NCI-H2081 treated with DMSO at 0.1 percent for 48 hours (cell line): ENCODE measurements around the gene RGS7BP.
"Not testable (repeated sequence)": the region's sequence is repeated elsewhere in the genome, so short reads cannot be mapped to it uniquely, and the experiment has no call there.

Experiments used
- DNase-seq: peaks from one replicate; lab custom pipeline; 2025; lab: John Stamatoyannopoulos, UW

The RGS7BP gene

DNA sequence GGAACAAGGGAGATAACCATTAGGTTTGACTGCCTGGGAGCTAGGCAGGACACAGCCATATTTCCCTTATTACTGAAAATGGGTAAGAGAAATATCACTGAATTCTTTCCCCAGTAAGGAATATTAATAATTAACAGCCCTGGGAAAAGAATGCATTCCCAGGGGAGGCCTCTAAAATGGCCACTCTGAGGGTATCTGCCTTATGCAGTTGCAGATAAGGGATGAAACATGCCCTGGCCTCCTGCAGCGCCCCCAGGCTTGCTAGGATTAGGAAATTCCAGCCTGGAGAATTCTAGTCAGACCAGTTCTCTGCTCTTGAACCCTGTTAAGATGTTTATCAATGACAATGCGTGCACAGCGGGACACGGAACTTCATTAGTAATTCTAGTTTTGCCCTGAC lies 52.8 kb downstream of the RGS7BP start:
- DNase-seq, result not testable (repeated sequence)

DNA sequence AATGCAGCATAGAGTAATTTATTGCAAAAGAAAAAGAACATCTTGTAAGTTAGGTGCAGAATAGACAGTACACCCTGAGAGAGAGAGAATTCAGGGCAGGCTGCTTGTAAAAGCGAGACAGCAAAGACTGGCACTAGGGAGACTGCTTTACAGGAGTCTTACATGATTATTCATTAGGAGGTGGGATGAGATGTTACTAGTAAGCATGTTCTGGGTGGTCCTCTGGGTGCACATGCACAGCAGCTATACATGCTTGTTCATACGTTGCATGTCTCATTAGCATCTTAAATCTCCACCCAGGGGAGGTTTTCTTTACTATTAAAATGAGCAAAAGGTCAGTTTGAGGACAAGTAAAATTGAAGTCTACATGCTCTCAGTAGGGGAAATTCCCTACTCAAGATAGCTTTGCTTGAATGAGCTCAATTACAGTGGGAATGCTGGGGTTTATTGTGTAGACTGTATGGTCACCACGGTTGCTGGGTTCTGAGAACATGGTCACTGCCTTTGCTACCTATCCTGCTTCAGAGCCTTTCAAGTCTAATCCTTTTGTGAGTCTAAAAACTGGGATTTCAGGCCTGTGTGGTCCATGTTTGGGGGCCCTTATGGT lies 60.6 kb downstream of the RGS7BP start:
- no peak for DNase-seq

DNA sequence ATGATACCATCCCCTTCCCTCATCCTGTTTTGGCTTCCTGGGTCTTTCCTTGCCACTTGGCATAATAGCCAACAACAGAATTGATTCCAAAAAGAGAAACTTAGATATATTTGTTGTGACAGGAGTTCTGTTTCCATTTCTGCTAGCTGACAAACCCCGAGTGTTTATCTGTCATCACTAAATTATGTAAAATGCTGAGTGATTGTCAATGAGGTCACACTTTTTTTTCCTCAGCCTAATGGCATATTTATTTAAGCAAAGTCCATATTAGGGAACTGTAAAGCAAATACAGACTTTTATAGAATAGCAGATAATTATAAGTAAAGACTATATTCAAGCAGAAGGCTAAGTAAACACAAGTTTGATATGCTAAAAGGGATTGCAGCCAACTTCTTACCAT lies 64.0 kb downstream of the RGS7BP start:
- DNase-seq, result peak; percentile 37

DNA sequence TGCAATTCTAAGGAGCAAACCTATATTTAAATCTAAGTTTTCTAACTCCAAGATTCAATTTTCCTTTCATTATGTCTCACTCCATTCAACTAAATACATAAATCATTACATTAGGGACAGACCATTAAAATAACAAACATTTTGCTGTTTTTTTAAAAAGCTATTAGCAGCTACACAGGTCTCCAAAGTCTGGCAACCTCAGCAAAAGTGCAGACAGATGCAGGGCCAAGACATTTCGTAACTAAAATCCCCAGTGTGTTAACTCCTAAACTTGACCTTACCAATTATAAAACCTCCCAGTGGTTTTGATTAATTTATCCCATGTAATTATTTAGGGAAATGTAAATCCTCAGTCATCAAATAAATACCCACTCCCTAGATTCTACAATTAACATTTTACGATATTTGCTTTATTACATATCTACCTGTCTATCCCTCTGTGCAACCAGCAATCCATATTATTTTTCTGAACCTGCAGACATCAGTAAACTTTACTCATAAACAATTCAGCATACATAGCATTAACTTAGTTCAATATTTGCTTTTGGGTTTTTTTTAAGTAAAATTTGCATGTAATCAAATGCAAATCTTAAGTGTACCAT lies 64.7 kb downstream of the RGS7BP start:
- DNase-seq, result no peak

DNA sequence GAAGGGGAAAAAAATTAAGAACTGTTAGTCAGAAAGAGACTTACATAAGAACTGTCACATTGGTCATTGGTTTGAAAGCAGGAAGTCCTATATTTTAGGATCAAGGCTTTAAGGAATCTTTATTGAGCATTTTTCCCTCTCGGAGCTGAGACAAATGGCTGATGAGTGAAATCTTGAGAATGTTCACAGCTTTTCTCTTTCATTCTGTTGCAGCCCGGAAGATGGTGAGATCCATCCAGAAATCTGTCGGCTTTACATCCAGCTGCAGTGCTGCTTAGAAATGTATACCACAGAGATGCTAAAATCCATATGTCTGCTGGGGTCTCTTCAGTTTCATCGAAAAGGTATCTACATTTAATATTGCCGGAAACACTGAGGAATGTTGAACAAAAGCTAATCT lies 69.7 kb downstream of the RGS7BP start:
- DNase-seq, result no peak

DNA sequence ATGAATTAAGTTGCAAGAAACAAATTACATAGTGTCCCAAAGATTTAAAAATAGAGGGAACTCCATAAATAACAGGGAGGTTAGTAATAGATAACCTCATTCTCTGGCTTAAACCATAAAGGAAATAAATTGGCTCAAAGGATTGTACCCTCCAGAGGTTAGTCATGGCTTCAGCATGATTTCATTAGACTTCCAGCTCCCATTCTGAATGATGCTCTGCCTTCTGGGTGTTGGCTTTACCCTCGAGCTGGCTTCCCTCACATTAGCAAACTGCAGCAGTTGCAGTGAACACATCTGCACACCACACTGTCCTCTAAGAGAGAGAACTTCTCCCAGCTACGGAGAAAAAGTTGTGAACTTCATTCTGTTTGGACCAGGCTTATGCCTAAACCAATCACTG lies 70.4 kb downstream of the RGS7BP start:
- no peak for DNase-seq

DNA sequence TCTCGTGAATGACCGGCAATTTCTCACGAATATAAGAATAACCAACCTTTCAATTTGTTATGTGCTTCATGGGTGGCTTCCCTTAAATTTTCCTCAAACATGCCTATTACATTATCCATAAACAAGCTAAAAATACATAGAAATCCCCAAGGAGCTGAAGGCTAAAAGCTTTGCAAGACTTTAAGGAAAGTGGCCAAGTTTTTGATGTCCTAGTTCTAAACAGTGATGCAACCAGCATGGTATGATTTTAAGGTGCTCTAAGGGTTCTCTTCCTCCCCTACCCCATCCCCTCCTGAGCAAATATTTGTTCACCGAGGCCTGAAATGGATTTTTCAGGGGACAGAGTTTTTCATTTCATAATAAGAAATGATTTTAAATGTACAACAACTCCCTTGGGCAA lies 79.8 kb downstream of the RGS7BP start:
- no peak for DNase-seq

DNA sequence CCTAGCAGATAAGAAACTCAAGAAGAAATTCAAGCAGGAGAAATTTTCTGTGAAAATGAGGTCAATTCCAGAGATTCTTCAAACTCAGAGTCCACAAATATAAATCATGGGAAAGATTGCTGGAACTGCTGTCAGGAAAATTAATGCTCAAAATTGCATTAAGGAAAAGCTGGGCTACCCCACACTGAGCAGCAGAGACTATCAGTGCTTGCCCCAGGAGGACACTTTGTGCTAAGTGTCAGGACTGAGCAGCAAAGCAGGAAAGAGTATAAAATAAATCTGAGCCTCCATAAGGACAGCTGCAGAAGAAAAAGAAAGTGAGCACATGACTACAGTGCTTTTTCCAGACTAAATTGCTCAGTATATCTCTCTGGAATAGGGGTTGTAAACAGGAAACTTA lies 81.6 kb downstream of the RGS7BP start:
- no peak for DNase-seq

DNA sequence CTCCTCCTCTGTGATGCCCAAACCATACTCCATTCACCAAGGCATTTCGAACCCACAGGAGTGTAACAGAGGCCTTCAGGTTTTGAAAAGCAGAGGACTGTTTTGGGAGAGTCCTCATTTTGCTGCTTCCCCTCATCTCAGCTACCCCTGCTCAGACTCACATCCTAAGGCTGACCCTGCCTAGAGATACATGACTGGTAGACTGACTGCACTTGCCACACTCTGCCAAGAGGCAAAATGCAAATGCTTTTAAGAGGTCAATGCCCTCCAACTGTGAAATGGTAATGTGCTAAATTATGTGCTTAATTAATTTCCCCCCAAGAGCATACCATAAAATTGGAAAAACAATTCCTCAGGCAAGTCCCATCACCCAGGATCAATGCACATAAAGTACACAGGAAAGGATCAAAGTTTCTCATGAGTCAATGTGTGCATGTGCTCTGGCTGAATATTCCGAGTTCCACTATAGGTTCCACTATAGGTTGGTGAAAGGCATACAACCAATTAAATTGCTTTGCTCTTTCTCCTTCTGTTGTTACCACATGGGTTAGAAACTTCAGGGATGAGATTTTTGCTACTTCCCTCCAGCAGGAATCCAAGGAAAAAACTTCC lies 87.0 kb downstream of the RGS7BP start:
- DNase-seq, result no peak

DNA sequence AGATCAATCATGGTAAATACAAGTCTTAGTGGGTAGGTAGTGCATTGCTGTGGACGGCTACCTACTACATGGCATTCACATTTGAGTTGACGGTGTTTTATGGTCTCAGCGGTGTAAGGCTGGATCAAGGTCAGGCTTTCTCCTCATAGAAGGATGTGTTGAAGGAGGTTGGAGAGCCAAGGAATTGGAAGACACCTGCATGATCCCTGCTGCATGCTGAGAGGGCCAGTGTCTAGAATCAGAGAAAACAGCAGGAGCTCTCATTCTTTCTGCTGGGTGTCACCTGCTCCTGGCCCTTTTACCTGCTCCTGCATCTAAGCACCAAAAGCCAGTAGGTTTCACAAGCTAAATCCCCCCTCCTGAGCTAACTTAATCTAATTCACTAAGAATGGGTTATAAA lies 88.2 kb downstream of the RGS7BP start:
- no peak for DNase-seq

DNA sequence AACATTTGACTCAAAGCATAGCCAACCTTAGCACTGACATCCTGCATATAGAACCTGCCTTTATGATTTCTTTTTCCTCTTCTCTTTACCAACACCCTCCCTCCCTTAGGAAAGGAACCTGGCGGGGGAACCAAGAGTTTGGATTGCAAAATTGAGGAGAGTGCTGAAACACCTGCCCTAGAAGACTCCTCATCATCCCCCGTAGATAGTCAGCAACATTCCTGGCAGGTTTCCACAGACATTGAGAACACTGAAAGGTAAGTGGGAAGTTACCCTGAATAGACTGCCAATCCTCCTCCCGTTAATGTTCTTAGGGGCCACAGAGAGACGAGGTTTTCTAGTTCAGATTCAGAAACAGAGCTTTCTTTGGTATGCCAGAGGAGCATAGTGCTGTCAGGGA lies 88.8 kb downstream of the RGS7BP start:
- no peak for DNase-seq

DNA sequence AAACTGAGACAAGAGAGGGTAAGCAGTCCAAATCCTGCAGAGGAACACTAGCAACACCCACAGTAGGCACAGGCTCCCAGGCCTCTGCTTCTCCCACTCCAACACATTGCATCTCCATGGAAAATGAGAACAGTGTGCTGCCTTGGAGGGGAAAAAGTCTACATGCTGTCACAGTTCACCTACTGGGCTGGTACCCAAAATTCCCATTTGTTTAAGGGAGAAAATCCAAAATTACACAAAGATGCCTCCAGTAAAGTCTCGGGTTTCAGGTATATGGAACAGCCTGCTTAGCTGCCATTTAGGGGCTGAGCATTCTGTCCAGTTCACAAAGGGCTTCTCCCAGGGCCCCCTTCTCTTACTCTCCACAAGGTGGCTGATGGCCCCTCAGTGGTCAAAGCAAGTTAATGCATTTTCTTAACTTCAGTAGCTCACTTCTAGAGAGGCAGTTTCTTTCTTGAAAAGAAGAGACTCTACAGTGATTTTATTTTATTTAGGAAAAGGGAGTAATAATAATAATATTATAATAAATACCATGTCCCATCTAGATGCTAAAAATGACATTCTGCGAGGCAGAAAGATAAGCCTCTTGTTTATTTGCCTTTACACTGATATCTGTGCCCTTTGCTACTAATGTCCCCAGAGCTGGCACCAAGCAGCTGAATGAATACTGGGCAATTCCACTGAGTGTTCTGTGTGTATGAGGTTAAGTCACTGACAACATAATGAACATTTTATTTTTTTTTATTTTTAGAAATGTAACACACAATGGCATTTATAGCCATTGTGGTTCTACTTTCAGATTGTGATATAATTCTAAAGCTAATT lies 89.4 kb downstream of the RGS7BP start:
- DNase-seq, result no peak

DNA sequence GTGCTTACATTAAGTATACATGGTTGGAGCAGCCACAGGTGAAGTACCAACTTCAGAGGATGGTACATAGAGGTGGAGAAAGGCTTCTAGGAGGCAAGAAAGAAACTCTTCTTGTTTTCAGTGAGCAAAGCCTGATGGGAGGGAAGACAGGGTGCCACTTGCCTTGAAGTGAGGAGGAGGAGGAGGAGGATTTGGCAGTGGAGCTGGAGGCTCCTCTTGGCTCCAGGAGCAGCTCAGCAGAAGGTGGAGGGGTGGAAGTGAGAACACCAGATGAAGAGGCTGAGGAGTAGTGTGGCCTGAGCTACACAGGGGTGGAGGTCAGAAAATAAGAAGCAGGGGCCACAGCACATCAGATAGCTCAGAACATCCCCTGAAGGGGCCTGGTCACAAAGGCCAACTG lies 93.4 kb downstream of the RGS7BP start:
- no peak for DNase-seq

DNA sequence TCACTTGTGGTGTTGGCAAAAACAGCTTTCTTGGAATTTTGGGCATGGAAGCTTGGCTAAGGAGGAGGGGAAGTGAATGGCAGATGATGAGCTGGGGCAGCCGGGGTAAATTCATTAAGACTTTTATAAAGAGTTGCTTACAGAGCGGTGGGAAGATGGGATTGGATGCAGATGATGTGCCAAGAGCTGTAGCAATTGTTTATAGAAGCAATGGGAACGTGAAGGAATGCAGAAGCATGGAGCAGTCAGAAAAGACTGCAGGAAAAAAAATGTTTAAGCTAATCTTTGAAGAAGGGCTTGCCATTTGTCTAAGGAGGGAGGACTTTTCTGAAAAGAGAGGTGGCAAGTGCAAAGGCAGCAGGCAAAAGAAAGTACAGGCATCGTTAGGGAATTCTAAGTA lies 97.9 kb downstream of the RGS7BP start:
- DNase-seq, result no peak

DNA sequence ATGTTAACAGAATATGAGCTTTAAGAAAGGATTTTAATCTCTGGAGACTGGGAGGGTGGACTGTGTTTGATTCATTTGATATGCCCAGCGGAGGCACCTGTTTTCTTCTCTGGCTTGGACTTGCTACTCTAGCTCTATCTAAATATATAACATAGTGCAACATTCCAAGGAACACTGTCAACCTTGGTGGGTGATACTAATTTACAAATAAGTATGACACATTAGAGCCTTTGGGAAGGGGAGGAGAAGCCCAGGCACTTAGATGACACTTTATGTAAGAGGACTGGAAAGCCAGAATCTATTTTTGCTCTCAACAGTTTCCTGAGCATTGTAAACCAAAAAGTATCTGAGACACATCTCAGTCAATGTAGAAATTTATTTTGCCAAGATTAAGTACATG lies 101.1 kb downstream of the RGS7BP start:
- DNase-seq, result no peak

DNA sequence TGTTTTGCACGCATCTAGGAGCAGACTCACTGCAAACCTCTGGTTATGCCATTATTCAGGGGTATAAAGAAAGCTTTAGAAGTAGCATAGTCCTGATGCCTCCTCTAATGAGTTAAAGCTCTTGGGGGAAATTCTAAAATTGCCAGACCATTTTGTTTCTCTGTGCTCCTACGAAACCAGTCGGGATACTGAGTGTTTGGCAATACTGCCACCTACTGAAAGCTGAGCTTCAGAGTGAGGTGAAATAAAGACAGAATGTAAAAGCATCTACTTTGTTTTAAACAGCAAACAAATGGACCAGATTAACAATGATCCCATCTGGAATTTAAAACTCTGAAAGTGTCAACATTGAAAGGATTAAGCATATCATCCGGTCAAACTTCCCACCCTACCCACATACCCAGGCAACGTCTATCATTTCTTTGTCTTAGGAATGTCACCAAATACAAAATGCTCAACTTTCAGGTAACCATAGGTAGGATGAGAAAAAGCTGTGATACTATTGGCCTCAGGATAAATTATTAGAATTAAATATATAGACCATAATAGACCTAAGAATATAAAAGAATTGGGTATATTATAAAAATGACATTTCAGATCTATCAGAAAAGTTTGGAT lies 106.6 kb downstream of the RGS7BP start:
- DNase-seq, result no peak

DNA sequence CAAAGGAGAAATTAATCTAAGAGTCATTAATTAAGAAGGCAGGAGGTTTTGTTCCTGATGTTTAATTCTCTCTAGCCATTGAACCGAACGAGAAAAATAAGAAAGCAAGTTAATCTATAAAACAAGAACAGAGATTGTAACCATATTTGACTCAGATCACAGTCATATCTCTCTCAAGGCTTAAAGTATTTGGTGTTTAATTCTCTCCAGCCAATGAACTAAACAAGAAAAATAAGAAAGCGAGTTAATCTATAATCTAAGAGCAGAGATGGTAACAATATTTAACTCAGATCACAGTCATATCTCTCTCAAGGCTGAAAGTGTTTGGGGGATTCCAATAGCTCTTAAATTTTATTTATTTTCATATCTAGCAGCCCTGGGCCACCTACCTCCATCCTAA lies 110.1 kb downstream of the RGS7BP start:
- no peak for DNase-seq

DNA sequence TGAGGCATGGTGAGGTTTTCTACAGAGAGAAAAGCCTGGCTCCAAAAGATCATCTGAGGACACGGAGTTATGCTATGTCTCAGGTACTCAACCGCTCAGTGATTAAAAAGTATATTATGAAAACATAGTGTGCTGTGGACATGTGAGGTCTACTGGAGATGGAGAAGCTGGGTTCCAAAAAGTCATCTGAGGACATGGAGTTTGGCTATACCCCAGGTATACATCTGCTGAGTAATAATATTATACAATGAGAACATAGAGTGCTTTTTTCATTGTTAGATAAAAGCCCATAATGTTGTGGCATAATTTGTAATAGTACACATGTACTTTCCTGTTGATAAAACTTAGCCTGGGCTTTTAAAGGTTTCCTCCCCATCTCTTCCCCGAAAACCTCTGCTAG lies 113.8 kb downstream of the RGS7BP start:
- DNase-seq, result no peak

DNA sequence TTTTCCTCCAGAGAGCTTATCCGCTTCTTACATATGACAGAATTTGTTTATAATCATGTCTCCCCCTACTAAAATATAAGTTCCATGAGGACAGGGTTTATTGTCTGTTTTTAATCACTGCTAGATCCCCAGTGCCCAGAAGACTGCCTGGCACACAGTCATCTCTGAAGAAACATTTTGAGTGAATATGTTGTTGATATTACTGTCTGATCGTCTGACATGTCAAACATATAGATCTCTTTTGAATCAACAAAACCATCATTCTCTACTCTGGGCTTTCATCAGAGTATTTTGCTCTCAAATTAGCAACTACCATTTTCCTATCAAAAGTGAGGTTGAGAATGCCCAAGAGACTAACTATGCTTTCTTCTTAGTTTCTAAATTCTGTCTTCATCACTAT lies 117.2 kb downstream of the RGS7BP start:
- DNase-seq, result no peak

DNA sequence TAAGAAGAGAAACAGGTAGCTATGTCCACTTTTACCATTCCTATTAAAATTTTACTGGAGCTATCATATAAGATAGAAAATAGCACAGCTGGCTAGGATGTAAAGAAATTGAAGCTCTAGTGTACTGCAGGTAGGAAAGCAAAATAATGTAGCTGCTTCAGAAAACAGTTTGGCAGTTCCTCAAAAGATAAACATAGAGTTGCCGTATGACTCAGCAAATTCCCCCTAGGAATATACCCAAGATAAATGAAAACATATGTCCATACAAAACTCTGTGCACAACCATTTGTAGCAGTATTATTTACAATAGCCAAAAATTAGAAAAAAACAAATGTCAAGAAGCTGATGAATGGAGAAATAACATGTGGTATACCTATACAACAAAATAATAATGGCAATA lies 119.9 kb downstream of the RGS7BP start:
- DNase-seq, result no peak

DNA sequence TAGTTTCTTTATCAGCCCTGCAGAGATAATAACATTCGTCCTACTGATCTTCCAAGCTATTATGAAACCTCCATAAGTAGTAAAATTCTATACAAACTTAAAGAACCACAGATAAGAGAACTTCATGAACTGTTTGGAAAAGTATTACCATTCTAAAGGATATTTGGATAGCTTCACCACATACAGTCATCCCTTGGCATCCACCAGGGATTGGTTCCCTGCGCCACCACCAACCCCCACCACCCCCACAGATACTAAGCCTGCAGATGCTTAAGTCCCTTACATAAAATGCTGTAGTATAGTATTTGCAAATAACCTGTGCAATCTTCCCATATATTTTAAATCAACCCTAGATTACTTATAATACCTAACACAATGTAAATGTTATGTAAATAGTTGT lies 123.1 kb downstream of the RGS7BP start:
- no peak for DNase-seq

DNA sequence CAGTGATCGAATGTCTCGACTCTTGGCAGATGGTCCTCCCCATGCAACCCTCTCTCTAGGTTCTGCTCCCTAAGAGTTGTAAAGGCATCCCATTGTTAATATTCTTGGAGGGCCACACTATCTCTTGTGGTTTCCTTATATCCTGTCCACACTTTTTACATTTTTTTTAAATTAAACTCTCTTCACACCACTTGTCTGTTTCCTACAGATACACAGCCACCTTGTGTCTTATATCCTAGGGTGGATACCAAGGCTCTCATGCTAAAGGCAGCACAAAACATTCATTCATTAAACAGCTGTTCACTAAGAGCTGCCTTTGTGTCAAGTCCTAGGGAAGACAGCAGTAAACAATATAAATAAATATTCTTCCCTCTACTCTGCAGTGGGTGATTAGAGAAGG lies 124.0 kb downstream of the RGS7BP start:
- DNase-seq, result no peak

DNA sequence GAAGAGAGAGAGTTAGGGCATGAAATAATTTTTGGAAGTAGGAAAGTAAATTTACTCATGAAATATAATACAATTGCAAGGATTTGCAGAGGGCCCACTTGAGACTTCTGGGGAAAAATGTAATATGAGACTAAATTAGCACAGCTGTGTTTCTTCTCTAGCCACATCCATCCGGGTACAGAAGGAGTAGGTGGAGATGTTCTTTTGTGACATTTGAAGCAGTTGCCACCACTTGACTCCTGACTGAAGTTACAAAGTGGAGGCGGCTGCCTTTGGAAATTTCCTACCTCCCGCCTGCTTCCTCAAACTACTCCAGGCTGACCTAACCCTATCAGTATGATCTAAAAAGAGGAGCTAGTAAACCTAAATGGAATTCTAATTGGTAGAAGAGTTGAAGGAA lies 126.4 kb downstream of the RGS7BP start:
- no peak for DNase-seq
